IMR-90 (cell line): Measurements from ENCODE around the gene TSC22D3.
"Not testable (repeated sequence)": the region's sequence is repeated elsewhere in the genome, so short reads cannot be mapped to it uniquely, and the experiment has no call there.

ENCODE experiments used
- BHLHE40 ChIP-seq: fragments of 150-350 bp; IDR thresholded peaks from 2 replicates; pipeline ENCODE4 v1.6.1; 2016; ENCODE audit warnings: mild to moderate bottlenecking, low read depth, low read length
- CEBPB ChIP-seq: IDR thresholded peaks from 2 replicates; pipeline ENCODE4 v1.6.1; 2012; ENCODE audit warnings: low read depth, low read length, improper control_type of control experiment
- CTCF ChIP-seq: conservative IDR thresholded peaks from 2 replicates; pipeline ENCODE4 v1.5.1; 2012; ENCODE audit warnings: mild to moderate bottlenecking, low read depth, low read length, improper control_type of control experiment
- ELK1 ChIP-seq: fragments of 150-350 bp; IDR thresholded peaks from 2 replicates; pipeline ENCODE4 v1.6.1; 2016; ENCODE audit warnings: low read depth, mild to moderate bottlenecking, low read length, moderate library complexity, borderline replicate concordance
- MAFK ChIP-seq: IDR thresholded peaks from 2 replicates; pipeline ENCODE4 v1.6.1; 2012; ENCODE audit warnings: low read depth, low read length, improper control_type of control experiment
- MAZ ChIP-seq: IDR thresholded peaks from 2 replicates; pipeline ENCODE4 v1.6.1; 2012; ENCODE audit warnings: low read depth, mild to moderate bottlenecking, low read length, improper control_type of control experiment, moderate library complexity, borderline replicate concordance
- NFE2L2 ChIP-seq: fragments of 150-350 bp; IDR thresholded peaks from 2 replicates; pipeline ENCODE4 v1.6.1; 2016; ENCODE audit warnings: low read depth, mild to moderate bottlenecking, low read length
- POLR2A ChIP-seq: IDR thresholded peaks from 2 replicates; pipeline ENCODE4 v1.6.1; 2012; ENCODE audit warnings: mild to moderate bottlenecking, low read depth, low read length
- RAD21 ChIP-seq: IDR thresholded peaks from 2 replicates; pipeline ENCODE4 v1.6.1; 2012; ENCODE audit warnings: low read length, improper control_type of control experiment
- RFX5 ChIP-seq: IDR thresholded peaks from 2 replicates; pipeline ENCODE4 v1.8.0; 2012; ENCODE audit warnings: low read depth, mild to moderate bottlenecking, low read length, moderate library complexity
- SMC3 ChIP-seq: fragments of 150-350 bp; IDR thresholded peaks from 2 replicates; pipeline ENCODE4 v1.6.1; 2016; ENCODE audit warnings: low read depth, mild to moderate bottlenecking, antibody characterized with exemption, low read length, moderate library complexity
- TF ChIP-seq, protein P1 (sequence below): fragments of 150-350 bp; IDR thresholded peaks from 2 replicates; pipeline ENCODE4 v1.6.1; 2017; ENCODE audit warnings: mild to moderate bottlenecking, antibody characterized with exemption, low read length, low read depth

DNA sequence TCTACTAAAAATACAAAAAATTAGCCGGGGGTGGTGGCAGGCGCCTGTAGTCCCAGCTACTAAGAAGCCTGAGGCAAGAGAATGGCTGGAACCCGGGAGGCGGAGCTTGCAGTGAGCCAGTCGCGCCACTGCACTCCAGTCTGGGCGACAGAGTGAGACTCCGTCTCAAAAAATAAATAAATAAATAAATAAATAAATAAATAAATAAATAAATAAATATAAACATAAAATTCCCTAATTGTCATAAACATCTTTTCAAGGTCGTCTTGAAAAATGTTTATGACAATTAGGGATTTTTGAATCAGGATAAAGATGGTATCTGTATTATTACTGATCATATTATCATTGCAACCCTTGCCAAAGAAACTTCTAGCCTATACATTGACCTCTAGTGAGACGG is 34.5 kb upstream of the TSC22D3 start:
- not testable (repeated sequence) for TF ChIP-seq CTCF, ELK1, BHLHE40, RFX5, RAD21, POLR2A, NFE2L2, MAFK, SMC3, MAZ, CEBPB
- TF ChIP-seq, protein P1, sequence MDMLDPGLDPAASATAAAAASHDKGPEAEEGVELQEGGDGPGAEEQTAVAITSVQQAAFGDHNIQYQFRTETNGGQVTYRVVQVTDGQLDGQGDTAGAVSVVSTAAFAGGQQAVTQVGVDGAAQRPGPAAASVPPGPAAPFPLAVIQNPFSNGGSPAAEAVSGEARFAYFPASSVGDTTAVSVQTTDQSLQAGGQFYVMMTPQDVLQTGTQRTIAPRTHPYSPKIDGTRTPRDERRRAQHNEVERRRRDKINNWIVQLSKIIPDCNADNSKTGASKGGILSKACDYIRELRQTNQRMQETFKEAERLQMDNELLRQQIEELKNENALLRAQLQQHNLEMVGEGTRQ = not testable (repeated sequence)
